NCI-H510A treated with DMSO at 0.1 percent for 48 hours (cell line): Measurements from ENCODE around the gene GLCCI1.

Experiments used
- DNase-seq: peaks from one replicate; lab custom pipeline; 2025; lab: John Stamatoyannopoulos, UW

The GLCCI1 gene

GRCh38 chr7:7968544-7969305 is at the start of gene GLCCI1:
Gene GLCCI1, plus strand, starts transcription at chr7:7968796. Its CDS starts 555 bp downstream, at chr7:7969351.
- peak; percentile 97 for DNase-seq

- DNase-seq, result no peak
Measured at GRCh38 chr7:7919449-7919945, 49.1 kb upstream of the GLCCI1 start.

GRCh38 chr7:7920056-7920455 is 48.5 kb upstream of the GLCCI1 start:
- DNase-seq, result no peak

- DNase-seq, result no peak
Measured at GRCh38 chr7:7920481-7920880, 48.1 kb upstream of the GLCCI1 start.

- DNase-seq, result no peak
Measured at GRCh38 chr7:7921830-7922229, 46.8 kb upstream of the GLCCI1 start.

GRCh38 chr7:7922684-7923385 is 45.8 kb upstream of the GLCCI1 start:
- DNase-seq, result peak; percentile 53

GRCh38 chr7:7923818-7924217 is 44.8 kb upstream of the GLCCI1 start:
- no peak for DNase-seq

- DNase-seq, result no peak
Measured at GRCh38 chr7:7924303-7924702, 44.3 kb upstream of the GLCCI1 start.

GRCh38 chr7:7931626-7932025 is 37.0 kb upstream of the GLCCI1 start:
- no peak for DNase-seq

GRCh38 chr7:7932553-7932952 is 36.0 kb upstream of the GLCCI1 start:
- DNase-seq, result no peak

GRCh38 chr7:7933915-7934526 is 34.6 kb upstream of the GLCCI1 start:
- DNase-seq, result no peak

GRCh38 chr7:7934945-7935344 is 33.7 kb upstream of the GLCCI1 start:
- DNase-seq, result no peak

GRCh38 chr7:7938471-7938870 is 30.1 kb upstream of the GLCCI1 start:
- no peak for DNase-seq

- no peak for DNase-seq
Measured at GRCh38 chr7:7943951-7944350, 24.6 kb upstream of the GLCCI1 start.

GRCh38 chr7:7944619-7945282 is 23.8 kb upstream of the GLCCI1 start:
- no peak for DNase-seq

- no peak for DNase-seq
Measured at GRCh38 chr7:7946486-7946885, 22.1 kb upstream of the GLCCI1 start.

- DNase-seq, result no peak
Measured at GRCh38 chr7:7948232-7948631, 20.4 kb upstream of the GLCCI1 start.

GRCh38 chr7:7953806-7954205 is 14.8 kb upstream of the GLCCI1 start:
- DNase-seq, result no peak

- peak; percentile 76 for DNase-seq
Measured at GRCh38 chr7:7956531-7957128, 12.0 kb upstream of the GLCCI1 start.

GRCh38 chr7:7957513-7957912 is 11.1 kb upstream of the GLCCI1 start:
- peak; percentile 36 for DNase-seq

- DNase-seq, result no peak
Measured at GRCh38 chr7:7959979-7960670, 8.5 kb upstream of the GLCCI1 start.
